Fibroblast of mammary gland (primary cell): ENCODE results near the gene FRMD4B.

Experiments used
- DNase-seq: peaks from one replicate; pipeline ENCODE4 v3.0.0-alpha.2; 2010; ENCODE audit warnings: low read depth
- H3K4me3 ChIP-seq: 2 replicates; pipeline ENCODE4 v1.5.1; 2011; ENCODE audit warnings: low read depth, mild to moderate bottlenecking, low read length, moderate library complexity; ENCODE audit not compliant: control insufficient read depth
- TF ChIP-seq, protein P1 (sequence below): conservative IDR thresholded peaks from 2 replicates; pipeline ENCODE4 v1.5.1; 2011; ENCODE audit warnings: low read depth, low read length, inconsistent platforms; ENCODE audit not compliant: control insufficient read depth, insufficient read depth

Gene FRMD4B

DNA sequence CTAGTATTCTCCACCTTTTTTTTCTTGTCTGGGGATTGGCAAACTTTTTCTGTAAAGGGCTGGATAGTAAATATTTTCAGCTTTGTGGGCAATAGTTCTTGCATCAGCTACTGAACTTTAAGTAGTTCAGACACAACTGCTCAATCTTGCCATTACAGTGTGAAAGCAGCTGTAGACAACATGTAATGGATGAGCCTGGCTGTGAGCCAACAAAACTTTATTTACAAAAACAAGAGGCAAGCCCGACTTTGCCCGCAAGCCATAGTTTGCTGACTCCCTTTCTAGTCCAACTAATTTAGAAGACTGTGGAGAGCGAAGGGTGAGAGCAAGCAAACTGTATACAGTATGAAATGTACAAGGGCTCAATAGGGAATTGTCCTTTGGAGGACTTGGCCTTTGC lies 6.2 kb downstream of the FRMD4B start:
- DNase-seq = no peak
- TF ChIP-seq, protein P1, sequence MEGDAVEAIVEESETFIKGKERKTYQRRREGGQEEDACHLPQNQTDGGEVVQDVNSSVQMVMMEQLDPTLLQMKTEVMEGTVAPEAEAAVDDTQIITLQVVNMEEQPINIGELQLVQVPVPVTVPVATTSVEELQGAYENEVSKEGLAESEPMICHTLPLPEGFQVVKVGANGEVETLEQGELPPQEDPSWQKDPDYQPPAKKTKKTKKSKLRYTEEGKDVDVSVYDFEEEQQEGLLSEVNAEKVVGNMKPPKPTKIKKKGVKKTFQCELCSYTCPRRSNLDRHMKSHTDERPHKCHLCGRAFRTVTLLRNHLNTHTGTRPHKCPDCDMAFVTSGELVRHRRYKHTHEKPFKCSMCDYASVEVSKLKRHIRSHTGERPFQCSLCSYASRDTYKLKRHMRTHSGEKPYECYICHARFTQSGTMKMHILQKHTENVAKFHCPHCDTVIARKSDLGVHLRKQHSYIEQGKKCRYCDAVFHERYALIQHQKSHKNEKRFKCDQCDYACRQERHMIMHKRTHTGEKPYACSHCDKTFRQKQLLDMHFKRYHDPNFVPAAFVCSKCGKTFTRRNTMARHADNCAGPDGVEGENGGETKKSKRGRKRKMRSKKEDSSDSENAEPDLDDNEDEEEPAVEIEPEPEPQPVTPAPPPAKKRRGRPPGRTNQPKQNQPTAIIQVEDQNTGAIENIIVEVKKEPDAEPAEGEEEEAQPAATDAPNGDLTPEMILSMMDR = no peak
- H3K4me3 ChIP-seq = no peak overlapping the region

DNA sequence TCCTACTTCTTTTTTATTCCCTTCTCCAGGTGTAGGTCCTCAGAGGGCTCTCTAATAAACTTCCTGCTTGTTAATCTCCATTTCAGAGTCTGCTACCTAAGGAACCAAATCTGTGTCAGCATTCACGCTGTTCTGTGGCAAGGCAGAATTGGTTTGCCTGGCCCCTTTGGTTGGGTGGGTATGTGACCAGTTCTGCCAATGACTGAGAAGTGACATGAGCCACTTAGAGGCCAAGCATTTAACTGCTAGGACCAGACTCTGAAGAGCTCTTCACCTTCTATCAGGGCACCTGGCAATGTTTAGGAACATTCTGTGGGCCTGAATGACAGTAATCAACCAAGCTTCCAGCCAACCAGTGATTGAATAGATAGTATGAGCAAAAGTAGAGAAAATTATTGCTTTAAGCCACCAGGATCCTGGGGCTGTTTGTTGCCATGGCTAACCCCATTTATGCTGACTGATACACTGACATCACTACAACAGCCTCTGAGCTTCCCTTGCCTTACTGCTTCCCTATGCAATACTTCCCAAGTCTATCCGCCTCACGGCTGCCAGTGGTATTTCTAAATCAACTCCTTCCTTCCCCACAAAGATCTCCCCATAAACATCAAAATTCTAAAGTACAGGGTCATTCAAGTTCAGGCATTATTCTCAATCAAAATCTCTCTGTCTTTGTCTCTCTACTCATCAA lies 7.6 kb downstream of the FRMD4B start:
- H3K4me3 ChIP-seq = no peak overlapping the region
- no peak for DNase-seq
- TF ChIP-seq, protein P1 = no peak

DNA sequence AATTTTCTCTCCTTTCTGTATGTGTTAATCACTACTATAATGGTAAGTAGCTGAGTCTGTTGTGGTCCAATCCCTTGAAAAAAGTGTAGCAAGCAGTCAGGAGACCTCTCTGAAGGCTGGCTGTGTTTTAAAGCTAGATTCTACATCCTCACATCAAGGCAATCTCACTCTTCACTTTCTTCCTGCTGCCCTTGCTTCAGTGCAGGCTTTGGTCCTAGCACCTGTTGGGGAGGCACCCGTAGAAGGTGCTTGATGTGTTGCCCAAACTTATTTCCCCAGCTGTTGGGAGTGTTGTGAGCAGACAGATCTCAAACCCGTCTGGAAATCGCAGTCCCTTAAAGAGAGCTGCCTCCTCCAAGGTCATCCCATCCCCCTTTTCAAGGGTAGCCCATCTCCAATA lies 8.6 kb downstream of the FRMD4B start:
- TF ChIP-seq, protein P1 = no peak
- no peak overlapping the region for H3K4me3 ChIP-seq
- no peak for DNase-seq

DNA sequence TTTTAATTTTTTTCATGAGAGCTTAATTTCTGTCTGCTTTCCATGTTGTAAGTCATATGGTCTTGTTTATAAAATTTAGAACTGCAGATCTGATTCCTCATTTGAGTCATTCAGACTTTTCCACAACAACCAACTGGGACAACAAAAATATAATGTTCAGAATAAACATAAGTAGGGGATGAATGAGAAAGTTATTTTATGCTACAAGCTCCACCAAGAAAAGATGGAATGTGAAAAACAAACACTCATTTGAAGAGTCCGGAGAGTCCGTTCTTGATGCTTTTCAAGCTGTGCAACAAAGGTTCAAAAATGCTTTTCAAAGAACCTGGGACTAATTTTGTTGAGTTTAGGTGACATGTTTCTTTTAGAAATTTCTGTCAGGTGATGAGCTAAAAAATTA lies 9.2 kb downstream of the FRMD4B start:
- TF ChIP-seq, protein P1 = no peak
- no peak overlapping the region for H3K4me3 ChIP-seq
- DNase-seq = no peak

DNA sequence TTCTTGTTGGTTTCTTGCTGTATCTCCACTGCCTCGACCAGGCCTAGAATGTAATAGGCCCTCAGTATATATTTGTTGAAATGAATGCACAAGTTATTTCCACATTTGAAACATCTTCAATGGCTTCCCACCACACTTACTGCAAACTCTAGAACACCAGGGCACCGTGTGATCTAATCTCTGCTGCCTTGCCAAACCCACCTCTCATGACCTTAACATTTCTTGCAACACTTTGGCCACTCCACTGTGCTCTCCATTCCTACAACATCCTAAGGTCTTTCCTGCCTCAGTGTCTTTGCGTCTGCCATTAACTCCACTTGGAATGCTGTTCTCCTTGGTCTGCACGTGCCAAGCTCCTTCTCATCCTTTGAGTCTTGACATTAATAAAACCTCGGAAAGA lies 14.1 kb downstream of the FRMD4B start:
- no peak overlapping the region for H3K4me3 ChIP-seq
- TF ChIP-seq, protein P1 = no peak
- no peak for DNase-seq

DNA sequence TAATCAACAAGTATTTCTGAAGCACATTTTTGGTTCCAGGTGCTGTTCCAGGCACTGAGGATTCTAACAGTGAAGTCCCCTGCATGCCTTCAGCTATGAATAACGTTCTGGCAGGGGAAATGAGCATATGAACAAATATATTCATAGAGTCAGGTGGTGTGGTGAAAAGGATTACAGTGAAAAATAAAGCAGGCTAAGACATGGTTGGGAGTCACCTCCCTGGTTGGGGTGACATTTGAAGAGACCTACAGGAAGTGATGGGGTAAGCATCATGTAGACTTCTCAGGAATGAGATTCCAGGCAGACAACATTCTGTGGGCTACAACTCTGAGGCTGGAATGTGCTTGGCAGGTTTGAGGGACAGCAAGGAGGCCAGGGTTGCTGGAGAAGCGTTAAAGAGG lies 15.0 kb downstream of the FRMD4B start:
- DNase-seq = no peak
- no peak overlapping the region for H3K4me3 ChIP-seq
- TF ChIP-seq, protein P1 = no peak

DNA sequence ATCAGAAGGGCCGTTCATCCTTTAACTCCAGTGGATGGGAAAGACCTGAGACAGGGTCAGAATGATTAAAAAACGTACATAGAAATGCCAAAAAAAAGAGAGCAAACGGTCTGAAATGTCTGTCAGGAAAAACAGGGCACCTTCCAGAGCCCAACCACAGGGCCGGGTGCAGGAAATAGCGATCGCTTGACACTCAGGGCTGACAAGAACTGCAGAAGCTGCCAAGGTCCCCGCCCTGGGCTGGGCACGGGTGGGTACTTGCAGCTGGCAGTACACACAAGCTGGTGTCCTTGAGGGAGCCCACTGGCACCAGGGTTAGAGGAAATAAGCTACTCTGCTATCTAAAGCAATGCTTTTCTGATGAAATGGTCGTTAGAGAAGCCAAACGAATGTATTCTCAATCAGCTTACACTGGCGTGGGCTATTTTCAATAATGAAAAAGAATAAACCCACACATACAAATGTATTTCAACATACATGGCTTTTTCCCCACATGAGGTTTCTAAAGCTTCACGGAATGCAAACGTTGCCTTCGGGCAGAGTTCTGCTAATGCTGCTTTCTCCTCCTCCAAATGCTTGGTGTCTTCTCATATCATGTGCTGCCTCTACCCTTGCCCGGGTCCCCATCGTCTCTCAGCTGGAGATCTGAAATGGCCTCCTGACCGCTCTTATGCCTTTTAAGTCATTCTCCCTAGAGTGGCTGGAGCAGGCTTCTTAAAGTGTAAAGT lies 15.6 kb downstream of the FRMD4B start:
- no peak for DNase-seq
- TF ChIP-seq, protein P1 = no peak
- H3K4me3 ChIP-seq = no peak overlapping the region
